Activated CD4-positive, alpha-beta T cell treated with anti-CD3 and anti-CD28 coated beads for 24 hours (primary cell): ENCODE results near the gene MELTF.

Experiments used
- DNase-seq, 2 donors: peaks; one replicate each; pipeline ENCODE4 v3.0.0-alpha.2; 2020; ENCODE audit warnings: low read depth in 2 of 2

The MELTF gene

GRCh38 chr3:197010556-197011351 lies 18.9 kb downstream of the MELTF start:
- no peak for DNase-seq

GRCh38 chr3:197009532-197010019 lies 20.0 kb downstream of the MELTF start:
- DNase-seq, result no peak

- DNase-seq, result no peak
Observed at GRCh38 chr3:197008436-197009209, 21.0 kb downstream of the MELTF start.

GRCh38 chr3:197007953-197008352 lies 21.7 kb downstream of the MELTF start:
- DNase-seq, result no peak

GRCh38 chr3:197007296-197007940 lies 22.2 kb downstream of the MELTF start:
- DNase-seq, result no peak

- no peak for DNase-seq
Observed at GRCh38 chr3:197006860-197007259, 22.8 kb downstream of the MELTF start.

GRCh38 chr3:197006446-197006845 lies 23.2 kb downstream of the MELTF start:
- DNase-seq, result no peak

- DNase-seq, result peak in 1 of 2 donors; percentile 25
Observed at GRCh38 chr3:197003461-197004385, 25.9 kb downstream of the MELTF start.

GRCh38 chr3:197002701-197003454 lies 26.7 kb downstream of the MELTF start:
- peak; percentile 64 to 83 for DNase-seq

- no peak for DNase-seq
Observed at GRCh38 chr3:197001972-197002700, 27.5 kb downstream of the MELTF start.

- no peak for DNase-seq
Observed at GRCh38 chr3:197001106-197001971, 28.3 kb downstream of the MELTF start.

GRCh38 chr3:197000211-197000610 lies 29.4 kb downstream of the MELTF start:
- no peak for DNase-seq

GRCh38 chr3:196998966-196999760 lies 30.5 kb downstream of the MELTF start:
- DNase-seq, result no peak

- DNase-seq, result no peak
Observed at GRCh38 chr3:196997311-196997710, 32.3 kb downstream of the MELTF start.

GRCh38 chr3:196996454-196997265 lies 33.0 kb downstream of the MELTF start:
- no peak for DNase-seq

GRCh38 chr3:196995646-196996355 lies 33.8 kb downstream of the MELTF start:
- no peak for DNase-seq
